Measurements from ENCODE around the gene SOWAHB. TPM values are rescaled to one million over a fixed set of nuclear protein-coding genes. Genes with fewer than 3 reads are reported as not detected.
"Not testable (repeated sequence)": the region's sequence is repeated elsewhere in the genome, so short reads cannot be mapped to it uniquely, and the experiment has no call there.

SOWAHB gene
- total RNA-seq, 5 donors from 2014 or later (not counting 1 experiment from before 2014, with no cell fraction given), result 0.09 TPM; not detected in 4

DNA sequence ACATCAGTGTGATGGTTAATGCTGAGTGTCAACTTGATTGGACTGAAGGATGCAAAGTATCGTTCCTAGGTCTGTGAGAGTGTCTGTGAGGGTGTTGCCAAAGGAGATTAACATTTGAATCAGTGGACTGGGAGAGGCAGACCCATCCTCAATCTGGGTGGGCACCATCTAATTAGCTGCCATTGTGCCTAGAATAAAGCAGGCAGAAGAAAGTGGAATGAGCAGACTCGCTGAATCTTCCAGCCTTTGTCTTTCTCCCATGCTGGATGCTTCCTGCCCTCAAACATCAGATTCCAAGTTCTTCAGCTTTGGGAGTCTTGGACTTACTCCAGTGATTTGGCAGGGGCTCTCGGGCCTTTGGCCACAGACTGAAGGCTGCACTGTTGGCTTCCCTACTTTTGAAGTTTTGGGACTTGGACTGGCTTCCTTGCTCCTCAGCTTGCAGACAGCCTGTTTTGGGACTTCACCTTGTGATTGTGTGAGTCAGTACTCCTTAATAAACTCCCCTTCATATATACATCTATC, 19.2 kb downstream of the SOWAHB start:
- ATAC-seq (replicated peaks in 1 of 4); H3K36me3 ChIP-seq (ENCODE audit: control insufficient read depth in 2 of 2, extremely low read depth in 1 of 2, insufficient read depth in 1 of 2, low read length in 1 of 2); DNase-seq; H3K27me3 ChIP-seq (replicated peaks in 1 of 2; ENCODE audit: control insufficient read depth in 2 of 2, extremely low read depth in 1 of 2, insufficient read depth in 2 of 2, low read length in 1 of 2); H3K4me1 ChIP-seq (ENCODE audit: control insufficient read depth in 1 of 2, extremely low read depth in 1 of 2, insufficient read depth in 2 of 2, low read length in 2 of 2); H3K4me1 Mint-ChIP-seq; H3K4me3 Mint-ChIP-seq; H3K9me3 ChIP-seq; H3K36me3 Mint-ChIP-seq; H3K27ac ChIP-seq (ENCODE audit: low read length); H3K27ac Mint-ChIP-seq; H3K4me3 ChIP-seq (ENCODE audit: control insufficient read depth in 1 of 2, extremely low read depth in 1 of 2, low read length in 1 of 2); CTCF ChIA-PET; POLR2A ChIA-PET; H3K9me3 Mint-ChIP-seq: not testable (repeated sequence)
- WGBS (ENCODE audit: insufficient coverage), result 94% methylated on average over 2 of the region's 3 CpGs
- H3K27me3 Mint-ChIP-seq, result peaks cover 14 to 20% of the 10 kb centered on the region in 2 donors

DNA sequence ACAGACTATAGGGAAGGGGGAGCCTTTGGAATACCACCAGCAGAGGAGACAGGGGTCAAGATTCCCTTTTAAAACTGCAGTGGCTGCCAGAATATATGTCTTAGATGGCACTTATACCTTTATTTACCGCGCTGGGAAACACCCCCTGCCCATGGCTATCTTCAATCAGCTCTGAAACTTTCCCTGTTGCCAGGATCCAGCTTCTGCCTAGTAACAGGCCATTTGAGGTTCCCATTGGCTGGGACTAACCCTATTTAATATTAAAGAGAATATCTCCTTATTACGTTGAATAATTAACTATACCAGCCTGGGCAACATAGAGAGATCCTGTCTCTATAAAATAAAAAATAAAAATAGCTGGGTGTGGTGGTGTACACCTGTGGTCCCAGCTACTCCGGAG, 23.8 kb downstream of the SOWAHB start:
- POLR2A ChIA-PET, result no interaction called here
- Mint-ChIP-seq H3K9me3 (no peaks in the 10 kb centered on the region), H3K36me3 (no peaks in the 10 kb centered on the region), H3K4me3 (no peak overlapping the region), H3K27me3 (peaks cover 8 to 14% of the 10 kb centered on the region in 2 donors), H3K4me1 (peaks cover 0 to 8% (median 6%) of the 10 kb centered on the region in 3 donors), H3K27ac (no peak overlapping the region)
- Histone ChIP-seq H3K36me3 (ENCODE audit: control insufficient read depth in 2 of 2, extremely low read depth in 1 of 2, insufficient read depth in 1 of 2, low read length in 1 of 2) (no peaks in the 10 kb centered on the region), H3K27ac (ENCODE audit: low read length) (no peak overlapping the region), H3K27me3 (replicated peaks in 1 of 2; ENCODE audit: control insufficient read depth in 2 of 2, extremely low read depth in 1 of 2, insufficient read depth in 2 of 2, low read length in 1 of 2) (peaks cover 0 to 3% of the 10 kb centered on the region in 2 experiments), H3K9me3 (no peaks in the 10 kb centered on the region), H3K4me3 (ENCODE audit: control insufficient read depth in 1 of 2, extremely low read depth in 1 of 2, low read length in 1 of 2) (no peak overlapping the region), H3K4me1 (ENCODE audit: control insufficient read depth in 1 of 2, extremely low read depth in 1 of 2, insufficient read depth in 2 of 2, low read length in 2 of 2) (no peaks in the 10 kb centered on the region)
- CTCF ChIA-PET, result interaction anchor here in 1 of 2 donors (0.6 kb wide), 1 partner anchor 973 kb away, joined by 4 read pairs; no protein-coding TSS in a partner anchor
- no peak for DNase-seq
- ATAC-seq (replicated peaks in 1 of 4), result no peak
- 75% methylated on average over 2 of the region's 4 CpGs for WGBS (ENCODE audit: insufficient coverage)

DNA sequence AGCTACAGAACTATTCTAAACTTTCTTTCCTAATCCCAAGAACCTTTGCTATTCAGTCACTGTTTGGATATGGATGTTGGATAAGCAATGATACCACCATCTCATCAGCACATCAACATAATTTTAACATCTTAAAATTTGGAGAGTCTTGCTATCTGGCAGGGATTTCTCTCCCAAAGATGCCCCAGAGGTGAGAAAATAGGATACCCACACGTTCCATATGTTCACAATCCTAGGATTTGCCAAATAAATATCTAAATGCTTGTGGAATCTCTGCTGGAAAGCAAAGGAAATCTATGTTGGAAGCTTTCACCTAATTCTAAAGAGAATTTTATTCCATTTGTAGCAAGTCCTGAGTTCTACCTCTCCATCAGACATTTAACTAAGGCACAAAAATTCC, 24.4 kb downstream of the SOWAHB start:
- no peaks in the 10 kb centered on the region for H3K27me3 ChIP-seq (replicated peaks in 1 of 2; ENCODE audit: control insufficient read depth in 2 of 2, extremely low read depth in 1 of 2, insufficient read depth in 2 of 2, low read length in 1 of 2)
- no peaks in the 10 kb centered on the region for H3K9me3 ChIP-seq
- no peak for DNase-seq
- Mint-ChIP-seq H3K4me3 (no peak overlapping the region), H3K4me1 (peaks cover 0 to 8% (median 6%) of the 10 kb centered on the region in 3 donors), H3K27ac (no peak overlapping the region), H3K36me3 (no peaks in the 10 kb centered on the region), H3K27me3 (peaks cover 8 to 13% of the 10 kb centered on the region in 2 donors), H3K9me3 (no peaks in the 10 kb centered on the region)
- H3K4me1 ChIP-seq (ENCODE audit: control insufficient read depth in 1 of 2, extremely low read depth in 1 of 2, insufficient read depth in 2 of 2, low read length in 2 of 2), result no peaks in the 10 kb centered on the region
- no peak overlapping the region for H3K27ac ChIP-seq (ENCODE audit: low read length)
- ChIA-PET CTCF (interaction anchor here in 1 of 2 donors (0.6 to 0.7 kb wide), 2 partner anchors 26 to 101 kb away, joined by 4 read pairs; no protein-coding TSS in a partner anchor), POLR2A (interaction anchor here in 1 of 2 donors (0.6 kb wide), 1 partner anchor 507 kb away, joined by 17 read pairs; no protein-coding TSS in a partner anchor)
- no peaks in the 10 kb centered on the region for H3K36me3 ChIP-seq (ENCODE audit: control insufficient read depth in 2 of 2, extremely low read depth in 1 of 2, insufficient read depth in 1 of 2, low read length in 1 of 2)
- ATAC-seq (replicated peaks in 1 of 4), result no peak
- no peak overlapping the region for H3K4me3 ChIP-seq (ENCODE audit: control insufficient read depth in 1 of 2, extremely low read depth in 1 of 2, low read length in 1 of 2)
- WGBS (ENCODE audit: insufficient coverage), result 20% methylated on average over 1 of the region's 1 CpG

DNA sequence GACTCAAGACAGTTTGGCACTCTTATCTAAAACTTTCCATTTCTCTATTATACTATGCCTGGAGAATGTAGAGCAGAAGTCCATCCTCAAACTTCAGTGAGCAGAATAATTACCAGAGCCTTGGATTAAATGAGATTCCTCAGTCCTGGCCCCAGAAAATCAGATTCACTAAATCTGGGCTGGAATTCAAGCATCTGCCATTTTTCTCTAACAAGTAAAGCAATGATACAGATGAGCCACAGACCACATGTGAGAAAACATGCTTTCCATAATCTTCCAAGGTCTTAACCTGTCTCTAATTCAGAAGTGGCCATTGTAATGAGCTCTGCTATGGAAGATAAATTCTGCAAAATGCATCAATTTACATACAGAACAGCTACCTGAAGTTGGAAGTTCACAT, 25.4 kb downstream of the SOWAHB start:
- DNase-seq (no peak), ATAC-seq (replicated peaks in 1 of 4) (no peak)
- no peaks in the 10 kb centered on the region for H3K4me1 ChIP-seq (ENCODE audit: control insufficient read depth in 1 of 2, extremely low read depth in 1 of 2, insufficient read depth in 2 of 2, low read length in 2 of 2)
- ChIA-PET CTCF (no interaction called here), POLR2A (no interaction called here)
- H3K4me1 Mint-ChIP-seq, result peaks cover 0 to 8% (median 6%) of the 10 kb centered on the region in 3 donors
- H3K27me3 Mint-ChIP-seq, result peaks cover 3 to 4% of the 10 kb centered on the region in 2 donors
- no peak overlapping the region for H3K4me3 ChIP-seq (ENCODE audit: control insufficient read depth in 1 of 2, extremely low read depth in 1 of 2, low read length in 1 of 2)
- no peaks in the 10 kb centered on the region for H3K27me3 ChIP-seq (replicated peaks in 1 of 2; ENCODE audit: control insufficient read depth in 2 of 2, extremely low read depth in 1 of 2, insufficient read depth in 2 of 2, low read length in 1 of 2)
- no peaks in the 10 kb centered on the region for H3K9me3 ChIP-seq
- H3K27ac ChIP-seq (ENCODE audit: low read length), result no peak overlapping the region
- H3K36me3 Mint-ChIP-seq, result no peaks in the 10 kb centered on the region
- no peak overlapping the region for H3K4me3 Mint-ChIP-seq
- no peaks in the 10 kb centered on the region for H3K9me3 Mint-ChIP-seq
- H3K27ac Mint-ChIP-seq, result no peak overlapping the region
- H3K36me3 ChIP-seq (ENCODE audit: control insufficient read depth in 2 of 2, extremely low read depth in 1 of 2, insufficient read depth in 1 of 2, low read length in 1 of 2), result no peaks in the 10 kb centered on the region

DNA sequence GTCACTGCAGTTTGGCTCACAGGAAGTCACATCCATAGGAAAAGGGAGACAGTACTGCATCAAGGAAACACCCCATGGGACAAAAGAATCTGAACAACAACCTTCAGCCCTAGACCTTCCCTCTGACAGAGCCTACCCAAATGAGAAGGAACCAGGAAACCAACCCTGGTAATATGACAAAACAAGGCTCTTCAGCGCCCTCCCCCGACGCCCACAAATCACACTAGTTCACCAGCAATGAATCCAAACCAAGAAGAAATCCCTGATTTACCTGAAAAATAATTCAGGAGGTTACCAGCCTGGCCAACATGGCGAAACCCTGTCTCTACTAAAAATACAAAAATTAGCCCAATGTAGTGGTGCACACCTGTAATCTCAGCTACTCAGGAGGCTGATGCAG, 29.2 kb downstream of the SOWAHB start:
- H3K9me3 ChIP-seq; H3K4me1 ChIP-seq (ENCODE audit: control insufficient read depth in 1 of 2, extremely low read depth in 1 of 2, insufficient read depth in 2 of 2, low read length in 2 of 2); H3K36me3 Mint-ChIP-seq; ATAC-seq (replicated peaks in 1 of 4); DNase-seq; H3K36me3 ChIP-seq (ENCODE audit: control insufficient read depth in 2 of 2, extremely low read depth in 1 of 2, insufficient read depth in 1 of 2, low read length in 1 of 2); H3K4me3 ChIP-seq (ENCODE audit: control insufficient read depth in 1 of 2, extremely low read depth in 1 of 2, low read length in 1 of 2); H3K4me1 Mint-ChIP-seq; H3K27ac Mint-ChIP-seq; H3K27me3 ChIP-seq (replicated peaks in 1 of 2; ENCODE audit: control insufficient read depth in 2 of 2, extremely low read depth in 1 of 2, insufficient read depth in 2 of 2, low read length in 1 of 2); H3K4me3 Mint-ChIP-seq; POLR2A ChIA-PET; H3K9me3 Mint-ChIP-seq; H3K27me3 Mint-ChIP-seq; H3K27ac ChIP-seq (ENCODE audit: low read length); CTCF ChIA-PET: not testable (repeated sequence)
- WGBS (ENCODE audit: insufficient coverage), result 90% methylated on average over 3 of the region's 4 CpGs

DNA sequence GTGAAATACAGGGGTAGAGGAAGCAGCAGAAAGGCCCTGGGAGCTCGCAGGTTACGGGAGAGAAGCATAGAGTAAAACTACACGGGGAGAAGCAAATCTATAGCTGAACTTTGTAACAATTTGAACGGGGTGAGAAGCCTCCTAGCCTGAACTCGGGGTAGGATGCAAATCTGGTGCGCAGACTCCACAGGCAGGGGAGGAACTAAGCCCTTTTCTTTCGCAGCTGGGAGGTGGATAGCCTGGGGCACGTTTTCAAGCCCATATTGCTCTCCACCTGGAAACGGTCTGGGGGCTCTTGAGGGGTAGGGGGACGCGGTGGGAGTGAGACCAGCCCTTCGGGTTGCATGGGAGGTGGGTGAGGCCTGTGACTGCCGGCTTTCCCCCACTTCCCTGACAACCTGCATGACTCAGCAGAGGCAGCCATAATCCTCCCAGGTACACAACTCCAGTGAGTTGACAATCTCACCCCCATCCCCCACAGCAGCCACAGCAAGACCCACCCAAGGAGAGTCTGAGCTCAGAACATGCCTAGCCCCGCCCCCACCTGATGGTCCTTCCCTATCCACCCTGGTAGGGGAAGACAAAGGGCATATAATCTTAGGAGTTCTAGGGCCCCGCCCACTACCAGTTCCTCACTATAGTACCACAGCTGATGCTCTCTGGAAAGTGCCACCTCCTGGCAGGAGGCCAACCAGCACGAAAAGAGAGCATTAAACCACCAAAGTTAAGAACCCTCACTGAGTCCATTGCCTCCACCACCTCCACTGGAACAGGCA, 29.9 kb downstream of the SOWAHB start:
- Mint-ChIP-seq H3K36me3 (no peaks in the 10 kb centered on the region), H3K4me3 (no peak overlapping the region), H3K9me3 (no peaks in the 10 kb centered on the region), H3K27ac (no peak overlapping the region), H3K4me1 (peaks cover 0 to 8% (median 6%) of the 10 kb centered on the region in 3 donors), H3K27me3 (peaks cover 2 to 9% of the 10 kb centered on the region in 2 donors)
- no peak for DNase-seq
- Histone ChIP-seq H3K9me3 (no peaks in the 10 kb centered on the region), H3K27me3 (replicated peaks in 1 of 2; ENCODE audit: control insufficient read depth in 2 of 2, extremely low read depth in 1 of 2, insufficient read depth in 2 of 2, low read length in 1 of 2) (peaks cover 0 to 8% of the 10 kb centered on the region in 2 experiments), H3K4me1 (ENCODE audit: control insufficient read depth in 1 of 2, extremely low read depth in 1 of 2, insufficient read depth in 2 of 2, low read length in 2 of 2) (no peaks in the 10 kb centered on the region), H3K36me3 (ENCODE audit: control insufficient read depth in 2 of 2, extremely low read depth in 1 of 2, insufficient read depth in 1 of 2, low read length in 1 of 2) (no peaks in the 10 kb centered on the region), H3K27ac (ENCODE audit: low read length) (no peak overlapping the region), H3K4me3 (ENCODE audit: control insufficient read depth in 1 of 2, extremely low read depth in 1 of 2, low read length in 1 of 2) (no peak overlapping the region)
- ChIA-PET CTCF (no interaction called here), POLR2A (no interaction called here)
- WGBS (ENCODE audit: insufficient coverage), result 65% methylated on average over 9 of the region's 16 CpGs
- ATAC-seq (replicated peaks in 1 of 4), result no peak

Measured in T-cell (primary cell).